A549 (cell line): ENCODE data around the gene ZNF354B. TPM values are rescaled to one million over a fixed set of nuclear protein-coding genes. Genes with fewer than 3 reads are reported as not detected.

Source experiments
- ATAC-seq, 2 experiments: fragments of 200-7000 bp in 1 of 2; fragments of >200 bp in 1 of 2; cut with Nextera tagmentation in 1 of 2; cut with Tn5 transposase in 1 of 2; 3 replicates each; pipeline versions ENCODE4 v1.8.0 to v1.9.1; 2018 to 2020; ENCODE audit warnings: mild to moderate bottlenecking in 1 of 2, moderate library complexity in 1 of 2
- CTCF ChIA-PET: fragments of 300-600 bp; sonication (Branson Sonifier 250); formaldehyde crosslinking; extraction: SDS; loops from one replicate; lab custom pipeline; 2021; ENCODE audit warnings: antibody characterized with exemption, inconsistent platforms; lab: Yijun Ruan, JAX
- POLR2A ChIA-PET: fragments of 350-600 bp; formaldehyde crosslinking; extraction: SDS; loops from one replicate; lab custom pipeline; 2021; ENCODE audit warnings: antibody characterized with exemption, inconsistent platforms; lab: Yijun Ruan, JAX
- DNase-seq, 2 experiments: peaks; one replicate each; pipeline versions ENCODE4 v3.0.0 to v3.0.0-alpha.2; 2011 to 2016; ENCODE audit warnings: low read depth in 1 of 2, low spot score in 1 of 2
- FAIRE-seq: peaks from 2 replicates; lab custom pipeline; 2011; peaks lifted over from hg19 to GRCh38; lab: Jason Lieb, UNC
- H3K27ac ChIP-seq, 2 experiments: fragments of >200 bp; sonication (Bioruptor Twin); formaldehyde crosslinking; 3 replicates each; pipeline ENCODE4 v1.5.1; 2016 to 2017
- H3K4me1 ChIP-seq: fragments of >200 bp; sonication (Bioruptor Twin); formaldehyde crosslinking; 3 replicates; pipeline ENCODE4 v1.6.1; 2016
- H3K4me2 ChIP-seq: fragments of >200 bp; sonication (Bioruptor Twin); formaldehyde crosslinking; 3 replicates; pipeline ENCODE4 v1.6.1; 2016
- H3K4me3 ChIP-seq: fragments of >200 bp; sonication (Bioruptor Twin); formaldehyde crosslinking; 3 replicates; pipeline ENCODE4 v1.5.1; 2016
- H3K9me3 ChIP-seq: fragments of >200 bp; sonication (Bioruptor Twin); formaldehyde crosslinking; 3 replicates; pipeline ENCODE4 v1.6.1; 2016
- CBX2 ChIP-seq: fragments of 200-600 bp; sonication (generic); IDR thresholded peaks from 2 replicates; pipeline ENCODE4 v1.6.1; 2016; ENCODE audit warnings: low read depth, mild to moderate bottlenecking, borderline replicate concordance
- CEBPB ChIP-seq, 2 experiments: fragments of >200 bp in 1 of 2; sonication (Bioruptor Twin) in 1 of 2; formaldehyde crosslinking in 1 of 2; IDR thresholded peaks; 2 replicates each; pipeline ENCODE4 v1.6.1; 2012 to 2016
- CHD2 ChIP-seq: fragments of 150-350 bp; IDR thresholded peaks from 2 replicates; pipeline ENCODE4 v1.6.1; 2014; ENCODE audit warnings: low read length; ENCODE audit not compliant: partially characterized antibody
- EHF ChIP-seq: fragments of 250-450 bp; sonication (Bioruptor Pico); IDR thresholded peaks from 2 replicates; pipeline ENCODE4 v1.5.0; 2020; ENCODE audit warnings: mild to moderate bottlenecking
- EHMT2 ChIP-seq: fragments of 200-600 bp; sonication (generic); IDR thresholded peaks from 2 replicates; pipeline ENCODE4 v1.6.1; 2016; ENCODE audit warnings: antibody characterized with exemption, low read depth, mild to moderate bottlenecking, moderate library complexity
- FOSB ChIP-seq: fragments of 250-450 bp; sonication (Bioruptor Pico); IDR thresholded peaks from 2 replicates; pipeline ENCODE4 v1.5.0; 2020; ENCODE audit warnings: mild to moderate bottlenecking, moderate library complexity
- FOXS1 ChIP-seq: fragments of 250-450 bp; sonication (Bioruptor Pico); IDR thresholded peaks from 2 replicates; pipeline ENCODE4 v1.5.0; 2020; ENCODE audit warnings: mild to moderate bottlenecking, moderate library complexity
- GATA3 ChIP-seq: IDR thresholded peaks from 2 replicates; pipeline ENCODE4 v1.6.1; 2012; ENCODE audit warnings: borderline replicate concordance
- HEYL ChIP-seq: fragments of 250-450 bp; sonication (Bioruptor Pico); IDR thresholded peaks from 2 replicates; pipeline ENCODE4 v1.8.0; 2021; ENCODE audit warnings: mild to moderate bottlenecking, moderate library complexity
- HOXB13 ChIP-seq: fragments of 250-450 bp; sonication (Bioruptor Pico); IDR thresholded peaks from 2 replicates; pipeline ENCODE4 v1.5.0; 2020; ENCODE audit warnings: low read depth, mild to moderate bottlenecking, moderate library complexity
- JUN ChIP-seq, 2 experiments: fragments of >200 bp; sonication (Bioruptor Twin); formaldehyde crosslinking; IDR thresholded peaks; 2 replicates in 1 of 2; 3 replicates in 1 of 2; pipeline ENCODE4 v1.6.1; 2016 to 2017
- JUNB ChIP-seq: fragments of >200 bp; sonication (Bioruptor Twin); formaldehyde crosslinking; IDR thresholded peaks from 2 replicates; pipeline ENCODE4 v1.6.1; 2016
- KDM1A ChIP-seq: fragments of 200-600 bp; sonication (generic); IDR thresholded peaks from 2 replicates; pipeline ENCODE4 v1.6.1; 2016; ENCODE audit warnings: low read depth, mild to moderate bottlenecking
- KDM5A ChIP-seq: fragments of 200-600 bp; sonication (generic); IDR thresholded peaks from 2 replicates; pipeline ENCODE4 v1.6.1; 2016; ENCODE audit warnings: antibody characterized with exemption, mild to moderate bottlenecking
- MAFK ChIP-seq: fragments of 450-650 bp; IDR thresholded peaks from 2 replicates; pipeline ENCODE4 v1.6.1; 2014; ENCODE audit not compliant: partially characterized antibody
- MAZ ChIP-seq: fragments of 150-350 bp; IDR thresholded peaks from 2 replicates; pipeline ENCODE4 v1.6.1; 2014; ENCODE audit warnings: antibody characterized with exemption, low read depth, low read length, borderline replicate concordance
- NPAS2 ChIP-seq: fragments of 250-450 bp; sonication (Bioruptor Pico); IDR thresholded peaks from 2 replicates; pipeline ENCODE4 v1.8.0; 2022; ENCODE audit warnings: mild to moderate bottlenecking, moderate library complexity, borderline replicate concordance
- NR3C1 ChIP-seq: fragments of >200 bp; sonication (Bioruptor Twin); formaldehyde crosslinking; IDR thresholded peaks from 3 replicates; pipeline ENCODE4 v1.6.1; 2017
- PHF8 ChIP-seq: fragments of 200-600 bp; sonication (generic); IDR thresholded peaks from 2 replicates; pipeline ENCODE4 v1.6.1; 2016; ENCODE audit warnings: low read depth, mild to moderate bottlenecking, antibody characterized with exemption, moderate library complexity, borderline replicate concordance
- POLR2A ChIP-seq: IDR thresholded peaks from 2 replicates; pipeline ENCODE4 v1.6.1; 2012; ENCODE audit warnings: mild to moderate bottlenecking, low read length
- POLR2AphosphoS2 ChIP-seq: conservative IDR thresholded peaks from 2 replicates; pipeline ENCODE4 v1.6.1; 2012; ENCODE audit warnings: low read length, improper control_type of control experiment, inconsistent platforms
- RAD21 ChIP-seq, 2 experiments: fragments of >200 bp in 1 of 2; sonication (Bioruptor Twin) in 1 of 2; formaldehyde crosslinking in 1 of 2; IDR thresholded peaks in 1 of 2; conservative IDR thresholded peaks in 1 of 2; 2 replicates in 1 of 2; 3 replicates in 1 of 2; pipeline ENCODE4 v1.6.1; 2012 to 2018; ENCODE audit warnings: inconsistent platforms in 1 of 2
- RNF2 ChIP-seq: fragments of 200-600 bp; sonication (generic); IDR thresholded peaks from 2 replicates; pipeline ENCODE4 v1.6.1; 2016; ENCODE audit warnings: low read depth, mild to moderate bottlenecking, antibody characterized with exemption, moderate library complexity, borderline replicate concordance
- SMC3 ChIP-seq: fragments of >200 bp; sonication (Bioruptor Twin); formaldehyde crosslinking; IDR thresholded peaks from 3 replicates; pipeline ENCODE4 v1.6.1; 2018; ENCODE audit warnings: inconsistent platforms
- TFCP2L1 ChIP-seq: fragments of 250-450 bp; sonication (Bioruptor Pico); IDR thresholded peaks from 2 replicates; pipeline ENCODE4 v1.5.0; 2021; ENCODE audit warnings: mild to moderate bottlenecking
- TP53 ChIP-seq: fragments of 250-450 bp; sonication (Bioruptor Pico); IDR thresholded peaks from 2 replicates; pipeline ENCODE4 v1.5.0; 2021; ENCODE audit warnings: mild to moderate bottlenecking, moderate library complexity
- ZC3H11A ChIP-seq: fragments of 450-650 bp; IDR thresholded peaks from 2 replicates; pipeline ENCODE4 v1.6.1; 2014; ENCODE audit warnings: antibody characterized with exemption, mild to moderate bottlenecking
- ZFP36 ChIP-seq: fragments of 450-650 bp; IDR thresholded peaks from 2 replicates; pipeline ENCODE4 v1.6.1; 2014; ENCODE audit warnings: borderline replicate concordance; ENCODE audit not compliant: partially characterized antibody
- WGBS: methylation state at CpG from one replicate; pipeline ENCODE4 v1.1.6; 2017; ENCODE audit errors: missing lambda C conversion rate; 5-methylcytosine and 5-hydroxymethylcytosine counted together
- polyA minus RNA-seq: library from RNA; depleted of rRNA, polyadenylated mRNA; stranded (reverse); fragments of >200 nt; gene quantifications from 2 replicates; pipeline ENCODE4 v1.2.3, GENCODE V29; 2011; rRNA and poly(A)+ RNA removed
- polyA plus RNA-seq, 4 experiments: library from polyadenylated mRNA; depleted of rRNA in 3 of 4; stranded (reverse); fragments of >200 nt; fragmentation: RNase III in 1 of 4; extraction: RNeasy Plus Mini Kit Qiagen cat#74134 plus additional on column Dnase treatment in 1 of 4; gene quantifications; 2 replicates in 3 of 4; 3 replicates in 1 of 4; pipeline ENCODE4 v1.2.3, GENCODE V29; 2011 to 2017
- TF ChIP-seq, protein P1 (sequence below): fragments of 450-650 bp; IDR thresholded peaks from 2 replicates; pipeline ENCODE4 v1.6.1; 2014; ENCODE audit warnings: antibody characterized with exemption
- TF ChIP-seq, protein P2 (sequence below): fragments of 200-600 bp; sonication (generic); IDR thresholded peaks from 2 replicates; pipeline ENCODE4 v1.6.1; 2016; ENCODE audit warnings: antibody characterized with exemption, mild to moderate bottlenecking, moderate library complexity
- TF ChIP-seq, protein P3 (sequence below): fragments of 250-450 bp; sonication (Bioruptor Pico); IDR thresholded peaks from 2 replicates; pipeline ENCODE4 v1.5.0; 2020; ENCODE audit warnings: low read depth, mild to moderate bottlenecking, moderate library complexity
- TF ChIP-seq, protein P4 (sequence below): fragments of 150-350 bp; IDR thresholded peaks from 2 replicates; pipeline ENCODE4 v1.6.1; 2014; ENCODE audit warnings: low read depth, mild to moderate bottlenecking, low read length
- TF ChIP-seq, protein P5 (sequence below): IDR thresholded peaks from 2 replicates; pipeline ENCODE4 v1.6.1; 2012; ENCODE audit warnings: low read depth, borderline replicate concordance

Gene ZNF354B
- polyA plus RNA-seq (2011; rRNA removed) = 10.3 TPM in 2 replicates
- 4.1 and 4.3 TPM in 2 replicates for polyA plus RNA-seq (2012; cell fraction: cytosol; rRNA removed)
- 6.7 and 8.7 TPM in 2 replicates for polyA plus RNA-seq (2012; cell fraction: nucleus; rRNA removed)
- 6.7 to 7.9 TPM (median 7.5 TPM) in 3 replicates for polyA plus RNA-seq (2017; fragmentation: RNase III; extraction: RNeasy Plus Mini Kit Qiagen cat#74134 plus additional on column Dnase treatment)
- 6.3 and 6.5 TPM in 2 replicates for polyA minus RNA-seq

DNA sequence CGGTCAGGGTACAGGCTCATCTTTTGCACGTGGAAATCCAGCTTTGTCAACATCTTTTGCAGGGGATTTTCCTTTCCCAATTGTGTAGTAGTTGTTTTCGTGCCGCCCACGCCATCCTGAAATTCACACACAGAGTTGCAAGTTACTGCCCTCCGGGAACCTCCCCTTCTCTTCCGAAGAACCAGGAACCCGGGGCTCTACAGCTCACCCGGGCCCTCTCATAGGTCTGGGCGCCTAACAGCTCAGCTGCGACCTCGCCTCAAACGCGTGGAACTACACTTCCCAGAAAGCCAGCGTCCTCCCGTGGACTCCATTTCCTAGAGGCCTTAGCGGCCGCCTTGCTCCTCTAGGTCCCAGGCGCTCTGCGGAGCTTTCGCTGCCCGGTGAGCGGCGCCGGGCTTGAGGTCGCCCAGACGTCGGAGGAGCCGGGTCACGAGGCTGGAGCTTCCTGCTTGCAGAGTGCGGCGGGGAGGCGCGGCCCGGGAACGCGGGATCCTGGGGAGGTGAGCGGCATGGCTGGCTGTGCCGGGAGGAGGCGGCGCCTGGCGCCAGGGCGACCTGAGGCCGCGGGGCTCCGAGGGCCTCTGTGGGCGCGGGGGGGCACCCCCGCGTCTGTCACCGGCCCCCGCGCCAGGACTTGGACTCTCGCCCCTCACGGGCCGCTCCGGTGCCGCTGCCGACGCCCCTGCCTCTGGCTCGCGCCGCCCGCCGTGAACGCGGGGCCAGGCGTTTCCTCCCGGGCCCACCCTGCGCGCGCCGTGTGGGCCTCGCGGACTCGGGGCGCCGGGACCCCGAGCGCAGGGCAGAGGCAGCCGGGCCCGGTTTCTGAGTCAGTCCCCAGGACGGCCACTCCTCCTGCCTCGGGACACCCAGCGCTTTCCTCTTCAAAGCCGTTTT, at the start of gene ZNF354B:
Gene ZNF354B, plus strand, starts transcription at position 329 of the 897 bp plus-strand sequence. CDS start 1,095 bp downstream, outside the sequence.
- peak within 1 kb of the TSS; percentile 65 for H3K4me2 ChIP-seq
- H3K4me1 ChIP-seq = no peaks in the 10 kb centered on the region
- peak within 1 kb of the TSS; percentile 92 for H3K4me3 ChIP-seq
- ChIA-PET POLR2A (interaction anchor here (0.8 to 1.0 kb wide), 3 partner anchors 17 to 129 kb away, joined by 3 to 6 read pairs (median 3); partner anchors contain the start of gene ZNF354A), CTCF (interaction anchor here (1.2 to 1.5 kb wide), 2 partner anchors 125 to 129 kb away, joined by 5 to 9 read pairs; partner anchors contain the start of gene ZNF354A)
- H3K9me3 ChIP-seq = peaks cover 56% of the 10 kb centered on the region
- peak within 1 kb of the TSS; percentile 64 to 95 for H3K27ac ChIP-seq
- FAIRE-seq = no peak
- peak; percentile 98 to 99 for ATAC-seq
- DNase-seq = peak; percentile 84 to 93
- WGBS = 4% methylated on average over 37 of the region's 86 CpGs
- no peak for TF ChIP-seq SMC3
- no peak for TF ChIP-seq KDM5A
- no peak for TF ChIP-seq HEYL (CRISPR knock-in tag)
- no peak for TF ChIP-seq EHMT2
- no peak for TF ChIP-seq EHF
- TF ChIP-seq JUN (IDR thresholded peaks at IDR 0.05) = peak in 1 of 2 experiments; percentile 59; a peak in 1 of 5 replicates
- no peak for TF ChIP-seq HOXB13
- no peak for TF ChIP-seq KDM1A
- no peak for TF ChIP-seq CEBPB (IDR thresholded peaks at IDR 0.05)
- no peak for TF ChIP-seq POLR2AphosphoS2
- TF ChIP-seq PHF8 = 0 out of 2 replicates have a peak, but pooled peaks have one; percentile 44
- TF ChIP-seq, protein P1, sequence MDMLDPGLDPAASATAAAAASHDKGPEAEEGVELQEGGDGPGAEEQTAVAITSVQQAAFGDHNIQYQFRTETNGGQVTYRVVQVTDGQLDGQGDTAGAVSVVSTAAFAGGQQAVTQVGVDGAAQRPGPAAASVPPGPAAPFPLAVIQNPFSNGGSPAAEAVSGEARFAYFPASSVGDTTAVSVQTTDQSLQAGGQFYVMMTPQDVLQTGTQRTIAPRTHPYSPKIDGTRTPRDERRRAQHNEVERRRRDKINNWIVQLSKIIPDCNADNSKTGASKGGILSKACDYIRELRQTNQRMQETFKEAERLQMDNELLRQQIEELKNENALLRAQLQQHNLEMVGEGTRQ = peak; percentile 37; the same call in 1 of the 2 replicates
- TF ChIP-seq FOXS1 (CRISPR knock-in tag) = no peak
- TF ChIP-seq NR3C1 = no peak
- TF ChIP-seq, protein P2, sequence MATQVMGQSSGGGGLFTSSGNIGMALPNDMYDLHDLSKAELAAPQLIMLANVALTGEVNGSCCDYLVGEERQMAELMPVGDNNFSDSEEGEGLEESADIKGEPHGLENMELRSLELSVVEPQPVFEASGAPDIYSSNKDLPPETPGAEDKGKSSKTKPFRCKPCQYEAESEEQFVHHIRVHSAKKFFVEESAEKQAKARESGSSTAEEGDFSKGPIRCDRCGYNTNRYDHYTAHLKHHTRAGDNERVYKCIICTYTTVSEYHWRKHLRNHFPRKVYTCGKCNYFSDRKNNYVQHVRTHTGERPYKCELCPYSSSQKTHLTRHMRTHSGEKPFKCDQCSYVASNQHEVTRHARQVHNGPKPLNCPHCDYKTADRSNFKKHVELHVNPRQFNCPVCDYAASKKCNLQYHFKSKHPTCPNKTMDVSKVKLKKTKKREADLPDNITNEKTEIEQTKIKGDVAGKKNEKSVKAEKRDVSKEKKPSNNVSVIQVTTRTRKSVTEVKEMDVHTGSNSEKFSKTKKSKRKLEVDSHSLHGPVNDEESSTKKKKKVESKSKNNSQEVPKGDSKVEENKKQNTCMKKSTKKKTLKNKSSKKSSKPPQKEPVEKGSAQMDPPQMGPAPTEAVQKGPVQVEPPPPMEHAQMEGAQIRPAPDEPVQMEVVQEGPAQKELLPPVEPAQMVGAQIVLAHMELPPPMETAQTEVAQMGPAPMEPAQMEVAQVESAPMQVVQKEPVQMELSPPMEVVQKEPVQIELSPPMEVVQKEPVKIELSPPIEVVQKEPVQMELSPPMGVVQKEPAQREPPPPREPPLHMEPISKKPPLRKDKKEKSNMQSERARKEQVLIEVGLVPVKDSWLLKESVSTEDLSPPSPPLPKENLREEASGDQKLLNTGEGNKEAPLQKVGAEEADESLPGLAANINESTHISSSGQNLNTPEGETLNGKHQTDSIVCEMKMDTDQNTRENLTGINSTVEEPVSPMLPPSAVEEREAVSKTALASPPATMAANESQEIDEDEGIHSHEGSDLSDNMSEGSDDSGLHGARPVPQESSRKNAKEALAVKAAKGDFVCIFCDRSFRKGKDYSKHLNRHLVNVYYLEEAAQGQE = no peak
- no peak for TF ChIP-seq TP53 (CRISPR knock-in tag)
- no peak for TF ChIP-seq CHD2
- TF ChIP-seq CBX2 = no peak
- TF ChIP-seq FOSB (CRISPR knock-in tag) = no peak
- TF ChIP-seq ZFP36 = no peak
- TF ChIP-seq POLR2A = peak; percentile 62
- TF ChIP-seq RAD21 (conservative IDR thresholded peaks at IDR 0.05 in 1 of 2, IDR thresholded peaks at IDR 0.05 in 1 of 2) = 0 out of 5 replicates have a peak, but pooled peaks of 1 of the 2 experiments have one; percentile 17
- TF ChIP-seq, protein P3, sequence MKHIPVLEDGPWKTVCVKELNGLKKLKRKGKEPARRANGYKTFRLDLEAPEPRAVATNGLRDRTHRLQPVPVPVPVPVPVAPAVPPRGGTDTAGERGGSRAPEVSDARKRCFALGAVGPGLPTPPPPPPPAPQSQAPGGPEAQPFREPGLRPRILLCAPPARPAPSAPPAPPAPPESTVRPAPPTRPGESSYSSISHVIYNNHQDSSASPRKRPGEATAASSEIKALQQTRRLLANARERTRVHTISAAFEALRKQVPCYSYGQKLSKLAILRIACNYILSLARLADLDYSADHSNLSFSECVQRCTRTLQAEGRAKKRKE (CRISPR knock-in tag) = no peak
- no peak for TF ChIP-seq MAZ
- no peak for TF ChIP-seq JUNB
- no peak for TF ChIP-seq ZC3H11A
- no peak for TF ChIP-seq MAFK
- TF ChIP-seq TFCP2L1 (CRISPR knock-in tag) = no peak
- TF ChIP-seq RNF2 = no peak
- TF ChIP-seq, protein P4, sequence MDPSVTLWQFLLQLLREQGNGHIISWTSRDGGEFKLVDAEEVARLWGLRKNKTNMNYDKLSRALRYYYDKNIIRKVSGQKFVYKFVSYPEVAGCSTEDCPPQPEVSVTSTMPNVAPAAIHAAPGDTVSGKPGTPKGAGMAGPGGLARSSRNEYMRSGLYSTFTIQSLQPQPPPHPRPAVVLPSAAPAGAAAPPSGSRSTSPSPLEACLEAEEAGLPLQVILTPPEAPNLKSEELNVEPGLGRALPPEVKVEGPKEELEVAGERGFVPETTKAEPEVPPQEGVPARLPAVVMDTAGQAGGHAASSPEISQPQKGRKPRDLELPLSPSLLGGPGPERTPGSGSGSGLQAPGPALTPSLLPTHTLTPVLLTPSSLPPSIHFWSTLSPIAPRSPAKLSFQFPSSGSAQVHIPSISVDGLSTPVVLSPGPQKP = no peak
- TF ChIP-seq GATA3 = no peak
- TF ChIP-seq NPAS2 = no peak
- TF ChIP-seq, protein P5, sequence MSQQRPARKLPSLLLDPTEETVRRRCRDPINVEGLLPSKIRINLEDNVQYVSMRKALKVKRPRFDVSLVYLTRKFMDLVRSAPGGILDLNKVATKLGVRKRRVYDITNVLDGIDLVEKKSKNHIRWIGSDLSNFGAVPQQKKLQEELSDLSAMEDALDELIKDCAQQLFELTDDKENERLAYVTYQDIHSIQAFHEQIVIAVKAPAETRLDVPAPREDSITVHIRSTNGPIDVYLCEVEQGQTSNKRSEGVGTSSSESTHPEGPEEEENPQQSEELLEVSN = peak; percentile 90
